ENCODE data around the gene FOXP1. TPM values are rescaled to one million over a fixed set of nuclear protein-coding genes. Genes with fewer than 3 reads are reported as not detected.

Gene FOXP1
- total RNA-seq, 1 donor from 2014 or later: 31.1 TPM

DNA sequence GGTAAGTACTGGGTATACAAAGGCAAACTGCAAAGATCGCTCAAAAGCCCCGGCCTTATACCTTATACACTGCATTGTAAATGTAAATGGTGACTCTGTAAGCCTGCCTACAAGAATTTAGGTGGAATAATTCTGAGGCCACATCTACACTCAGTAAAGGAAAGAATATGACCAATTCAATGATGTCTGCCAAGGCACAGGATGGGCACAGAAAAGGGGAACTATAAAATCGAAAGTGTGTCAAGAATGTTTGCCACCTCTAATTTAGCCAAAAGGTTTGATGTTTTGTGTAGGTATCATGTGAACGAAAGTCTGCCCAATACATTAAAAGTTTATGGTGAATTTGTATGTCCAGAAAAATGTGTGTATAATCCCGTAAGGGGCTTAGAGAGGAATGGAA, 96.1 kb downstream of the FOXP1 start:
- no peak overlapping the region for H3K27ac Mint-ChIP-seq (ENCODE audit: unreplicated experiment)
- no peaks in the 10 kb centered on the region for H3K9me3 Mint-ChIP-seq (ENCODE audit: unreplicated experiment)
- H3K27me3 Mint-ChIP-seq (ENCODE audit: unreplicated experiment): peaks cover 3% of the 10 kb centered on the region
- TF ChIP-seq, protein P1, sequence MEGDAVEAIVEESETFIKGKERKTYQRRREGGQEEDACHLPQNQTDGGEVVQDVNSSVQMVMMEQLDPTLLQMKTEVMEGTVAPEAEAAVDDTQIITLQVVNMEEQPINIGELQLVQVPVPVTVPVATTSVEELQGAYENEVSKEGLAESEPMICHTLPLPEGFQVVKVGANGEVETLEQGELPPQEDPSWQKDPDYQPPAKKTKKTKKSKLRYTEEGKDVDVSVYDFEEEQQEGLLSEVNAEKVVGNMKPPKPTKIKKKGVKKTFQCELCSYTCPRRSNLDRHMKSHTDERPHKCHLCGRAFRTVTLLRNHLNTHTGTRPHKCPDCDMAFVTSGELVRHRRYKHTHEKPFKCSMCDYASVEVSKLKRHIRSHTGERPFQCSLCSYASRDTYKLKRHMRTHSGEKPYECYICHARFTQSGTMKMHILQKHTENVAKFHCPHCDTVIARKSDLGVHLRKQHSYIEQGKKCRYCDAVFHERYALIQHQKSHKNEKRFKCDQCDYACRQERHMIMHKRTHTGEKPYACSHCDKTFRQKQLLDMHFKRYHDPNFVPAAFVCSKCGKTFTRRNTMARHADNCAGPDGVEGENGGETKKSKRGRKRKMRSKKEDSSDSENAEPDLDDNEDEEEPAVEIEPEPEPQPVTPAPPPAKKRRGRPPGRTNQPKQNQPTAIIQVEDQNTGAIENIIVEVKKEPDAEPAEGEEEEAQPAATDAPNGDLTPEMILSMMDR (IDR thresholded peaks at IDR 0.05; ENCODE audit: partially characterized antibody, unreplicated experiment): no peak
- DNase-seq: no peak
- H3K36me3 Mint-ChIP-seq (ENCODE audit: unreplicated experiment): peaks cover 2% of the 10 kb centered on the region
- H3K4me1 Mint-ChIP-seq (ENCODE audit: low read depth, unreplicated experiment): no peaks in the 10 kb centered on the region
- H3K4me3 Mint-ChIP-seq (ENCODE audit: unreplicated experiment): no peak overlapping the region

DNA sequence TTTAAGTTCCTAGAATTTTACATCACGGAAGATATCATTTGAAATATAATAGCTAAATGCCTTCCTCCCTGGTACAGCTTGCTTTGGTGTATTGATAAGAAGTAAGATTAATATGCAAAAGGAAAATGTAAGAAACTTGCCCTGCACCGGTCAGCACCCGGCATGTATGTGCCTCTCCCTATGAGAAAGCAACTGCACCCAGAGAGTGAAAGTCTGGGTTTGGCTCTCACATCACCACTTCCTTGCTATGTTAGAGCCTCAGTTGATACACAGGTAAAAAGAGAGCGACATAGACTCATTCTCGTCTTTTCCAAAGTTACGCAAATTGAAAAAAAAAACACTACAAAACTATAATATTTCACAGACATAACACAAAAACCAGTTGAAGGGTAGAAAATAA, 96.7 kb downstream of the FOXP1 start:
- peaks cover 5% of the 10 kb centered on the region for H3K27me3 Mint-ChIP-seq (ENCODE audit: unreplicated experiment)
- TF ChIP-seq, protein P1 (IDR thresholded peaks at IDR 0.05; ENCODE audit: partially characterized antibody, unreplicated experiment): no peak
- H3K4me3 Mint-ChIP-seq (ENCODE audit: unreplicated experiment): no peak overlapping the region
- no peaks in the 10 kb centered on the region for H3K36me3 Mint-ChIP-seq (ENCODE audit: unreplicated experiment)
- H3K27ac Mint-ChIP-seq (ENCODE audit: unreplicated experiment): no peak overlapping the region
- no peak for DNase-seq
- peaks cover 3% of the 10 kb centered on the region for H3K4me1 Mint-ChIP-seq (ENCODE audit: low read depth, unreplicated experiment)
- H3K9me3 Mint-ChIP-seq (ENCODE audit: unreplicated experiment): peaks cover 3% of the 10 kb centered on the region

DNA sequence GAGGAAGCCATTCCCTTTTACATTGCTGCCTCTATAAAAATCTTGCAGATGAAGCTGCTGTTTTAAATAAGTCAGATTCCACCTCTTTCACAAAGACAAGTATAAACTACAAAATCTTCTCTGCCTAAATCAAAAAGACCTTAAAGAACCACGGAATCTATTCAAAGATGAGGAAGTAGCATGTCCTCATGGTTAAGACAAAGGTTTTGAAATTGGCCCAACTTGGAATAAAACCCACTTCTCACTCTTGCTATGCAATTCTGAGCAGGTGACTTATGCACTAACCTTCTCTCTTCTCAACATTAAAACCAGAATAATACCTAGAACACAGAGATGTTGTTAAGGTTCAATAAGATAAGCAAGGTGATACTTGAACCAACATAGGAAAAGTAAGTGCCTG, 97.6 kb downstream of the FOXP1 start:
- Mint-ChIP-seq H3K4me1 (ENCODE audit: low read depth, unreplicated experiment) (peaks cover 8% of the 10 kb centered on the region), H3K27me3 (ENCODE audit: unreplicated experiment) (peaks cover 5% of the 10 kb centered on the region)
- TF ChIP-seq, protein P1 (IDR thresholded peaks at IDR 0.05; ENCODE audit: partially characterized antibody, unreplicated experiment): no peak

DNA sequence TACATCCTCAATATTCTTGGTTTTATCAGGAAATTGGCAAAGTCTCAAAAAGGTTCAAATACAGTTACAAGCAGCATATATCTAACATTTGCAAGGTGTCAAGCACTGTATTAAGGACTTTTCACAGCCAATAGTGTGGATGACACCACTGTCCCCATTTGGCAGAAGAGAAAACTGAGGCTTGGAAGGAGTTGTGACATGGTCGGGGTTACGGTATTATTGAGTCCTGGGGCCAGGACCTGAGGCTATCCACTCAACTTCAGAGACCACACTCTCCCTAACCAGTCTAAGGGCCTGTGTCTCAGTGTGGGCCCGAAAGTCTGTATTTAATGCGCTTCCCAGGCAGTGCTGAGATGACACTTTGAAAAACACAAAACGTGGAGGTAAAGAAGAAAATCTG, 99.1 kb downstream of the FOXP1 start:
- Mint-ChIP-seq H3K4me1 (ENCODE audit: low read depth, unreplicated experiment) (peaks cover 8% of the 10 kb centered on the region), H3K27ac (ENCODE audit: unreplicated experiment) (no peak overlapping the region), H3K27me3 (ENCODE audit: unreplicated experiment) (peaks cover 5% of the 10 kb centered on the region), H3K4me3 (ENCODE audit: unreplicated experiment) (no peak overlapping the region), H3K36me3 (ENCODE audit: unreplicated experiment) (no peaks in the 10 kb centered on the region), H3K9me3 (ENCODE audit: unreplicated experiment) (peaks cover 8% of the 10 kb centered on the region)
- TF ChIP-seq, protein P1 (IDR thresholded peaks at IDR 0.05; ENCODE audit: partially characterized antibody, unreplicated experiment): no peak
- DNase-seq: no peak

More for the DNA sequence above, 97.6 kb downstream of the FOXP1 start:
- Mint-ChIP-seq H3K4me3 (ENCODE audit: unreplicated experiment) (no peak overlapping the region), H3K27ac (ENCODE audit: unreplicated experiment) (no peak overlapping the region), H3K9me3 (ENCODE audit: unreplicated experiment) (peaks cover 8% of the 10 kb centered on the region), H3K36me3 (ENCODE audit: unreplicated experiment) (no peaks in the 10 kb centered on the region)
- DNase-seq: no peak

DNA sequence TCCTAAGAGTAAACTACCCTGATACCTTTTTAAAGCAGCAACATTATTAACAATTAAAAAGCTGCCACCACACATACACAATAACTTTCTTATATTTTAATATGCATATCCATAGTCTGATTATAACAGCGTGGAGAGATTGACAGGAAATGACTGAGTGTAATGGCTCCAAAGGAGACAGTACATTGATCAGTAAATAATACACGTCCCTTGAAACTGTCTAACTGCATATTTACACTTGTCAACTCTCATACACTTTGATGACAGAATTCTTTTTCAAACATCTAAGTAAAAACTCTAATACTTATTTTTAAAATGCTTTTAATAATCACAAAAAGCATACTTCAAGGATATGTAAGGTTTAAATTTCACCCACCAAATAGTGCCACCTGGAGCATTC, 99.5 kb downstream of the FOXP1 start:
- Mint-ChIP-seq H3K27me3 (ENCODE audit: unreplicated experiment) (peaks cover 5% of the 10 kb centered on the region), H3K36me3 (ENCODE audit: unreplicated experiment) (no peaks in the 10 kb centered on the region), H3K27ac (ENCODE audit: unreplicated experiment) (no peak overlapping the region), H3K4me1 (ENCODE audit: low read depth, unreplicated experiment) (peaks cover 8% of the 10 kb centered on the region), H3K9me3 (ENCODE audit: unreplicated experiment) (peaks cover 8% of the 10 kb centered on the region), H3K4me3 (ENCODE audit: unreplicated experiment) (no peak overlapping the region)
- TF ChIP-seq, protein P1 (IDR thresholded peaks at IDR 0.05; ENCODE audit: partially characterized antibody, unreplicated experiment): no peak
- no peak for DNase-seq

All from glutamatergic neuron (in vitro differentiated cells).